WERI-Rb-1 (cell line): ENCODE results near the gene HNRNPR.

Experiments
- DNase-seq: peaks from one replicate; pipeline ENCODE4 v3.0.0-alpha.2; 2020
- H3K27ac ChIP-seq: fragments of 250-450 bp; sonication (Bioruptor Pico); 2 replicates; pipeline ENCODE4 v1.5.1; 2020; ENCODE audit warnings: mild to moderate bottlenecking, moderate library complexity
- H3K27me3 ChIP-seq: fragments of 250-450 bp; sonication (Bioruptor Pico); 2 replicates; pipeline ENCODE4 v1.5.1; 2021; ENCODE audit warnings: mild to moderate bottlenecking, low read depth, moderate library complexity; ENCODE audit not compliant: insufficient read depth, severe bottlenecking
- H3K36me3 ChIP-seq: fragments of 250-450 bp; sonication (Bioruptor Pico); 2 replicates; pipeline ENCODE4 v1.5.1; 2020; ENCODE audit warnings: mild to moderate bottlenecking, moderate library complexity
- H3K4me3 ChIP-seq: 2 replicates; pipeline ENCODE4 v1.5.1; 2011; ENCODE audit warnings: low read depth, mild to moderate bottlenecking, control low read depth, low read length
- H3K9me3 ChIP-seq: fragments of 250-450 bp; sonication (Bioruptor Pico); 2 replicates; pipeline ENCODE4 v1.5.1; 2021; ENCODE audit warnings: mild to moderate bottlenecking, moderate library complexity; ENCODE audit not compliant: severe bottlenecking
- CTCF ChIP-seq: IDR thresholded peaks from 2 replicates; pipeline ENCODE4 v1.5.1; 2011; ENCODE audit warnings: low read depth, mild to moderate bottlenecking, control low read depth, inconsistent platforms, low read length

HNRNPR gene

DNA sequence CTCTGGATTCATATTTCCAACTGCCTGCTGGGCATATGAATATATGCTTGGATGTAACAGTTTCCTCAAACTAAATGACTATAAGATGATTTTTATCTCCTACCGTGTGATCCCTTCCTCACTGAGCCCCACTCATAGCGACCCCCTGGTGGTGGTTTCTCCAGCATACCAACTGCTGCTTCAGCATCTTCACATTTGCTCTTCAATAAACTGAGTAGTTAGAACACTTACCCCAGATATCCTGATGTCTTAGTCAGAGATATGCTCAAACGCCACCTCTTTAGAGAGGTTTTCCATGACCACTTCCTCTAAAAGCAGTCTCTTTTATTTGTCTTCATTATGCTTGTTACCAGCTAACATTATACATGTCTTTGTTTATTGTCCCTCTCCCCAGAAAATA lies 10.2 kb upstream of the HNRNPR start:
- no peak for DNase-seq
- no peaks in the 10 kb centered on the region for H3K27me3 ChIP-seq
- no peaks in the 10 kb centered on the region for H3K9me3 ChIP-seq
- TF ChIP-seq CTCF, result peak; percentile 23; the same call in 1 of the 2 replicates
- peaks cover 3% of the 10 kb centered on the region; the same call in 1 of the 2 replicates for H3K36me3 ChIP-seq
- H3K27ac ChIP-seq, result no peak overlapping the region
- no peak overlapping the region for H3K4me3 ChIP-seq

DNA sequence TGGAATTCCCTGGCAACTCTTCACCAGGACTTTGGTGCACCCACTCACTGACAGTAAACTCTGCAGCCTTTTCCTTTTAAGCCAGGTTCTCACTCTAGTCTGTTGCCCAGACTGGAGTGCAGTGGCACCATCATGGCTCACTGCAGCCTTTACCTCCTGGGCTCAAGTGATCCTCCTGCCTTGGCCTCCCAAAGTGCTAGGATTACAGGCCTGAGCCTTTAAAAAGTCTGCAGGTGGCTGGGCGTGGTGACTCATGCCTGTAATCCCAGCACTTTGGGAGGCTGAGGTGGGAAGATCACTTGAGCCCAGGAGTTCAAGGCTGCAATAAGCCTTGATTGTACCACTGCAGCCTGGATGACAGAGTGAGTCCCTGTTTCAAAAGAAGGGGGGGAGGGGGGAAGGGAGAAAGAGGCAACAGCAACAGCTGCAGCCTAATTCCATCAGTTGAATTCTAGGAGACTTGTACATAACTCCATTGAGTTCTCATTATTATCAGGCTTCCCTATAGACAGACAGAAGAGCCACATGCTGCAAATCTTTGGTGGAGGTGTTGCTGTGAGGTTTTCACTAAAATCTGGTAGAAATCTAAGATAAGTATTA lies 8.1 kb upstream of the HNRNPR start:
- H3K36me3 ChIP-seq, result no peaks in the 10 kb centered on the region
- TF ChIP-seq CTCF, result no peak
- no peaks in the 10 kb centered on the region for H3K27me3 ChIP-seq

GRCh38 chr1:23345920-23346319 lies 1.8 kb upstream of the HNRNPR start:
- Histone ChIP-seq H3K9me3 (no peaks in the 10 kb centered on the region), H3K27me3 (no peaks in the 10 kb centered on the region), H3K4me3 (no peak overlapping the region), H3K36me3 (peaks cover 16% of the 10 kb centered on the region), H3K27ac (peak overlapping the region; percentile 100; the same call in 1 of the 2 replicates)
- DNase-seq, result no peak
- TF ChIP-seq CTCF, result no peak

More for the DNA sequence above, 8.1 kb upstream of the HNRNPR start:
- DNase-seq, result peak; percentile 32
- Histone ChIP-seq H3K9me3 (no peaks in the 10 kb centered on the region), H3K27ac (no peak overlapping the region), H3K4me3 (no peak overlapping the region)

GRCh38 chr1:23344987-23345472 lies 946 bp upstream of the HNRNPR start:
- peak overlapping the region; percentile 86 for H3K4me3 ChIP-seq
- peak; percentile 32 for DNase-seq
- peaks cover 25% of the 10 kb centered on the region for H3K36me3 ChIP-seq
- no peaks in the 10 kb centered on the region for H3K9me3 ChIP-seq
- peak overlapping the region; percentile 100 for H3K27ac ChIP-seq
- no peaks in the 10 kb centered on the region for H3K27me3 ChIP-seq
- TF ChIP-seq CTCF, result no peak

- Histone ChIP-seq H3K9me3 (no peaks in the 10 kb centered on the region), H3K36me3 (peaks cover 37% of the 10 kb centered on the region), H3K4me3 (peak overlapping the region; percentile 99), H3K27me3 (no peaks in the 10 kb centered on the region), H3K27ac (peak overlapping the region; percentile 100)
- peak; percentile 22 for DNase-seq
- no peak for TF ChIP-seq CTCF
These were observed 618 bp downstream of the HNRNPR start for GRCh38 chr1:23343221-23344110.
